ENCODE measurements around the gene HECTD4.

GRCh38 chr12:112359290-112359689 lies 22.9 kb downstream of the HECTD4 start:
- no peak for TF ChIP-seq CTCF (conservative IDR thresholded peaks at IDR 0.05)
- no peak for TF ChIP-seq ZFX (IDR thresholded peaks at IDR 0.05)
